ENCODE results near the gene CHST15. TPM values are rescaled to one million over a fixed set of nuclear protein-coding genes. Genes with fewer than 3 reads are reported as not detected.

The CHST15 gene
- total RNA-seq, 2 donors from 2014 or later: 18.5 to 21.5 TPM

DNA sequence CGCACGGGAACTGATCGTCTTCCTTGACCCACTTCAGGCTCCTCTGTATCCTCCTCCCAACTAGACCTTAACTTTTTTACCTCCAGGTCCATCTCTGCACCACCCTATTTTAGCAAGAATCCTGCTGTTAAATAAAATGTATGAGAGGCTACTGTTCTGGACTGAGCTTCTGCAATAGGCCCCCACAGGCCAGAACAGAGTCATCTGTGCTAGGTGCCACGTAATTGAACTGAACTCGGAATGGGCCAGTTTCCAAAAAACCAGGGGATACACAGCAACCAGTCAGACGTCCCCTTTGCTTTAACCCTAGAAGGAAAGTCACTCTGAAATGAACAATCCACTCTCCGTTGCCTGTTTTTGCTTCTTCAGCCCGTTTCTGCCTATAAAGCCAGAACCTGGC lies 71.3 kb downstream of the CHST15 start:
- no peaks in the 10 kb centered on the region for H3K27me3 ChIP-seq
- H3K9me3 ChIP-seq: no peaks in the 10 kb centered on the region
- WGBS, 2 donors: 57 to 65% methylated on average over 8 of the region's 8 CpGs
- no peak for TF ChIP-seq POLR2A (IDR thresholded peaks at IDR 0.05)
- TF ChIP-seq, protein P1, sequence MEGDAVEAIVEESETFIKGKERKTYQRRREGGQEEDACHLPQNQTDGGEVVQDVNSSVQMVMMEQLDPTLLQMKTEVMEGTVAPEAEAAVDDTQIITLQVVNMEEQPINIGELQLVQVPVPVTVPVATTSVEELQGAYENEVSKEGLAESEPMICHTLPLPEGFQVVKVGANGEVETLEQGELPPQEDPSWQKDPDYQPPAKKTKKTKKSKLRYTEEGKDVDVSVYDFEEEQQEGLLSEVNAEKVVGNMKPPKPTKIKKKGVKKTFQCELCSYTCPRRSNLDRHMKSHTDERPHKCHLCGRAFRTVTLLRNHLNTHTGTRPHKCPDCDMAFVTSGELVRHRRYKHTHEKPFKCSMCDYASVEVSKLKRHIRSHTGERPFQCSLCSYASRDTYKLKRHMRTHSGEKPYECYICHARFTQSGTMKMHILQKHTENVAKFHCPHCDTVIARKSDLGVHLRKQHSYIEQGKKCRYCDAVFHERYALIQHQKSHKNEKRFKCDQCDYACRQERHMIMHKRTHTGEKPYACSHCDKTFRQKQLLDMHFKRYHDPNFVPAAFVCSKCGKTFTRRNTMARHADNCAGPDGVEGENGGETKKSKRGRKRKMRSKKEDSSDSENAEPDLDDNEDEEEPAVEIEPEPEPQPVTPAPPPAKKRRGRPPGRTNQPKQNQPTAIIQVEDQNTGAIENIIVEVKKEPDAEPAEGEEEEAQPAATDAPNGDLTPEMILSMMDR (IDR thresholded peaks at IDR 0.05): no peak
- intact Hi-C loops (cut with DNase I): no loop called here
- no peaks in the 10 kb centered on the region for H3K4me1 ChIP-seq
- no peak for DNase-seq
- H3K36me3 ChIP-seq (replicated peaks in 1 of 2; ENCODE audit: insufficient read depth in 1 of 2, low read depth in 2 of 2): peaks cover 0 to 1% of the 10 kb centered on the region in 2 donors
- ATAC-seq: no peak
- H3K4me3 ChIP-seq: no peak overlapping the region
- H3K27ac ChIP-seq: no peak overlapping the region

- no peak overlapping the region for H3K27ac ChIP-seq
- DNase-seq: no peak
- H3K4me1 ChIP-seq: no peaks in the 10 kb centered on the region
- intact Hi-C loops (cut with DNase I): no loop called here
- TF ChIP-seq, protein P1 (IDR thresholded peaks at IDR 0.05): no peak
- TF ChIP-seq POLR2A (IDR thresholded peaks at IDR 0.05): no peak
- H3K4me3 ChIP-seq: no peak overlapping the region
- H3K27me3 ChIP-seq: no peaks in the 10 kb centered on the region
- 38 to 44% methylated on average over 18 of the region's 18 CpGs for WGBS, 2 donors
- H3K9me3 ChIP-seq: no peaks in the 10 kb centered on the region
- H3K36me3 ChIP-seq (replicated peaks in 1 of 2; ENCODE audit: insufficient read depth in 1 of 2, low read depth in 2 of 2): peaks cover 0 to 1% of the 10 kb centered on the region in 2 donors
- ATAC-seq: no peak
Measured at GRCh38 chr10:124020981-124021815, 72.2 kb downstream of the CHST15 start.

DNA sequence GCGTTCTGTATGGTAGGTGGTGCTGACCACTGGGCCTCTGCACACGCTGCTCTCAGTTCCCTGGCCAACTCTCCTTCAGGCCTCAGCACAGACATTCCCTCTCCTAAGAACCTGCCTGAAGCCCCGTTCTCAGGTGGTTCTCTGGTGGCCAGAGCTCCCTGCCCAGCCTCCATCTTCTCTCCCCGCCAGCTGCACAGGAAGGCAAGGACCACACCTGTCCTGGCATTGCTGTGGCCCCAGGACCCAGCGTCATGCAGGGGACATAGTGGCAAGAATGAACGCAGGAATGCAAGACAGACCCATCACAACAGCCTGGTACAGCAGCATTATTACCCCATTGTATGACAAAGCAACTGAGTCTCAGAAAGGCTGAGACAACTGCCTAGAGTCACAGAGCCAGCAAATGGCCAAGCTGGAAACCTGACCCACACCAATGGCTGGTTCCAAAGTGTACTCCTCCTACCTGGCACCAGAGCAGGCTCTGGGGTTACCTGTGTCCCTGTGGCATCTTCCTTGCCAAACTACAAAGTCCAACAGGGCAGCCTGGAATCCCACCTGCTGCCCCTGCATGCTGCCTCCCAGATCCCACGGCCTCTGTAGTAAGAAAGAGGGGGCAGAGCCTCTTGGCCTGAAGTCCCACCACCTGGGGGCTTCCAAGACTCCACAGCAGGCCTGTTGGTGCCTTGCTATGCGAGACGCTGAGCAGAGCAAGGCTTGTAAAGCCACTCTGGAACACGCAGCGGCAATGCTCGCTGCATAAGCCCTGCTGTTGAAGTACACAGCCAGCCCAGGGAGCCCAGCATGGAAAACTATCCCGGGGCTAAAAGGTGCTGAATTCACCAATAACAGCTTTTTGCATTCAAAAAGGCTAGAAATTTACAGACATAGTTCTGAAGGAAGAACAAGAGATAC lies 73.3 kb downstream of the CHST15 start:
- TF ChIP-seq, protein P1 (IDR thresholded peaks at IDR 0.05): no peak
- no peak for TF ChIP-seq POLR2A (IDR thresholded peaks at IDR 0.05)
- no peaks in the 10 kb centered on the region for H3K27me3 ChIP-seq
- H3K4me1 ChIP-seq: no peaks in the 10 kb centered on the region
- intact Hi-C loops (cut with DNase I): no loop called here
- H3K4me3 ChIP-seq: no peak overlapping the region
- WGBS, 2 donors: 52 to 67% methylated on average over 13 of the region's 13 CpGs
- peaks cover 0 to 1% of the 10 kb centered on the region in 2 donors for H3K36me3 ChIP-seq (replicated peaks in 1 of 2; ENCODE audit: insufficient read depth in 1 of 2, low read depth in 2 of 2)
- H3K27ac ChIP-seq: no peak overlapping the region
- no peaks in the 10 kb centered on the region for H3K9me3 ChIP-seq
- DNase-seq (no peak), ATAC-seq (no peak)

- no peak for ATAC-seq
- no peaks in the 10 kb centered on the region for H3K9me3 ChIP-seq
Measured at GRCh38 chr10:124018886-124019525, 74.4 kb downstream of the CHST15 start.

More at GRCh38 chr10:124018886-124019525, 74.4 kb downstream of the CHST15 start:
- Histone ChIP-seq H3K36me3 (replicated peaks in 1 of 2; ENCODE audit: insufficient read depth in 1 of 2, low read depth in 2 of 2) (peaks cover 0 to 1% of the 10 kb centered on the region in 2 donors), H3K4me3 (no peak overlapping the region), H3K27ac (no peak overlapping the region), H3K27me3 (no peaks in the 10 kb centered on the region), H3K4me1 (no peaks in the 10 kb centered on the region)
- DNase-seq: no peak
- 69 to 78% methylated on average over 10 to 19 of the region's 19 CpGs for WGBS, 2 donors
- TF ChIP-seq, protein P1 (IDR thresholded peaks at IDR 0.05): no peak
- TF ChIP-seq POLR2A (IDR thresholded peaks at IDR 0.05): no peak
- intact Hi-C loops (cut with DNase I): no loop called here
